Lower lobe of right lung (tissue), 2 donors: ENCODE results near the gene RPS27A. TPM values are rescaled to one million over a fixed set of nuclear protein-coding genes. Genes with fewer than 3 reads are reported as not detected.
"Not testable (repeated sequence)": the region's sequence is repeated elsewhere in the genome, so short reads cannot be mapped to it uniquely, and the experiment has no call there.

Source experiments
- ATAC-seq, 2 donors: fragments of 200-7000 bp; cut with Tn5 transposase; one replicate each; pipeline ENCODE4 v1.9.1; 2020 to 2022; ENCODE audit warnings: mild to moderate bottlenecking in 2 of 2, moderate library complexity in 2 of 2
- DNase-seq: peaks from one replicate; pipeline ENCODE4 v3.0.0-alpha.2; 2020
- H3K27ac ChIP-seq: fragments of 200-600 bp; one replicate; pipeline ENCODE4 v1.8.0; 2022
- H3K27me3 ChIP-seq: fragments of 200-600 bp; one replicate; pipeline ENCODE4 v1.8.0; 2022; ENCODE audit warnings: low read depth
- H3K36me3 ChIP-seq: fragments of 200-600 bp; one replicate; pipeline ENCODE4 v1.8.0; 2022; ENCODE audit warnings: mild to moderate bottlenecking
- H3K4me1 ChIP-seq: fragments of 200-600 bp; one replicate; pipeline ENCODE4 v1.8.0; 2022
- H3K4me3 ChIP-seq: fragments of 200-600 bp; one replicate; pipeline ENCODE4 v1.8.0; 2022; ENCODE audit warnings: mild to moderate bottlenecking
- H3K9me3 ChIP-seq: fragments of 200-600 bp; one replicate; pipeline ENCODE4 v1.8.0; 2022
- intact Hi-C: fragments of 100-400 bp; cut with DNase I; formaldehyde crosslinking; loops from one replicate; pipeline ENCODE4 v1.11.0; 2022
- total RNA-seq: library from RNA; stranded (reverse); fragmentation: NEBNext Ultra II Directional; extraction: Animal tissue kit (Norgen Biotek cat#: 25700); gene quantifications from one replicate; pipeline ENCODE4 v1.2.1, GENCODE V29; 2021
- TF ChIP-seq, protein P1 (sequence below): fragments of 200-600 bp; IDR thresholded peaks from one replicate; pipeline ENCODE4 v1.8.0; 2022; ENCODE audit warnings: antibody characterized with exemption, mild to moderate bottlenecking
- donor health status: DM: no; HTN: yes; CAD: no; lungs with severe emphysema.

The RPS27A gene
- total RNA-seq, 1 donor from 2014 or later = 736 TPM

DNA sequence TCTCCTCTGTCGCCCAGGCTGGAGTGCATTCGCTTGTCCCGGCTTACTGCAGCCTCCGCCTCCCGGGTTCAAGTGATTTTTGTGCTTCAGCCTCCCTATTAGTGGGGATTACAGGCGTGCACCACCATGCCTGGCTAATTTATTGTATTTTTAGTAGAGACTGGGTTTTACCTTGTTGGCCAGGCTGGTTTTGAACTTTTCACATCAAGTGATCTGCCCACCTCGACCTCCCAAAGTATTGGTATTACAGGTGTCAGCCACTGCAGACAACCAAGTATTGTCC lies 1.1 kb downstream of the RPS27A start:
- peaks cover 51% of the 10 kb centered on the region for H3K36me3 ChIP-seq
- intact Hi-C loops = no loop called here
- H3K4me1 ChIP-seq = peaks cover 31% of the 10 kb centered on the region
- no peak for DNase-seq
- ATAC-seq = no peak
- peak overlapping the region; percentile 95 for H3K4me3 ChIP-seq
- no peaks in the 10 kb centered on the region for H3K27me3 ChIP-seq
- TF ChIP-seq, protein P1, sequence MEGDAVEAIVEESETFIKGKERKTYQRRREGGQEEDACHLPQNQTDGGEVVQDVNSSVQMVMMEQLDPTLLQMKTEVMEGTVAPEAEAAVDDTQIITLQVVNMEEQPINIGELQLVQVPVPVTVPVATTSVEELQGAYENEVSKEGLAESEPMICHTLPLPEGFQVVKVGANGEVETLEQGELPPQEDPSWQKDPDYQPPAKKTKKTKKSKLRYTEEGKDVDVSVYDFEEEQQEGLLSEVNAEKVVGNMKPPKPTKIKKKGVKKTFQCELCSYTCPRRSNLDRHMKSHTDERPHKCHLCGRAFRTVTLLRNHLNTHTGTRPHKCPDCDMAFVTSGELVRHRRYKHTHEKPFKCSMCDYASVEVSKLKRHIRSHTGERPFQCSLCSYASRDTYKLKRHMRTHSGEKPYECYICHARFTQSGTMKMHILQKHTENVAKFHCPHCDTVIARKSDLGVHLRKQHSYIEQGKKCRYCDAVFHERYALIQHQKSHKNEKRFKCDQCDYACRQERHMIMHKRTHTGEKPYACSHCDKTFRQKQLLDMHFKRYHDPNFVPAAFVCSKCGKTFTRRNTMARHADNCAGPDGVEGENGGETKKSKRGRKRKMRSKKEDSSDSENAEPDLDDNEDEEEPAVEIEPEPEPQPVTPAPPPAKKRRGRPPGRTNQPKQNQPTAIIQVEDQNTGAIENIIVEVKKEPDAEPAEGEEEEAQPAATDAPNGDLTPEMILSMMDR = no peak
- H3K9me3 ChIP-seq = no peaks in the 10 kb centered on the region
- peak overlapping the region; percentile 91 for H3K27ac ChIP-seq

DNA sequence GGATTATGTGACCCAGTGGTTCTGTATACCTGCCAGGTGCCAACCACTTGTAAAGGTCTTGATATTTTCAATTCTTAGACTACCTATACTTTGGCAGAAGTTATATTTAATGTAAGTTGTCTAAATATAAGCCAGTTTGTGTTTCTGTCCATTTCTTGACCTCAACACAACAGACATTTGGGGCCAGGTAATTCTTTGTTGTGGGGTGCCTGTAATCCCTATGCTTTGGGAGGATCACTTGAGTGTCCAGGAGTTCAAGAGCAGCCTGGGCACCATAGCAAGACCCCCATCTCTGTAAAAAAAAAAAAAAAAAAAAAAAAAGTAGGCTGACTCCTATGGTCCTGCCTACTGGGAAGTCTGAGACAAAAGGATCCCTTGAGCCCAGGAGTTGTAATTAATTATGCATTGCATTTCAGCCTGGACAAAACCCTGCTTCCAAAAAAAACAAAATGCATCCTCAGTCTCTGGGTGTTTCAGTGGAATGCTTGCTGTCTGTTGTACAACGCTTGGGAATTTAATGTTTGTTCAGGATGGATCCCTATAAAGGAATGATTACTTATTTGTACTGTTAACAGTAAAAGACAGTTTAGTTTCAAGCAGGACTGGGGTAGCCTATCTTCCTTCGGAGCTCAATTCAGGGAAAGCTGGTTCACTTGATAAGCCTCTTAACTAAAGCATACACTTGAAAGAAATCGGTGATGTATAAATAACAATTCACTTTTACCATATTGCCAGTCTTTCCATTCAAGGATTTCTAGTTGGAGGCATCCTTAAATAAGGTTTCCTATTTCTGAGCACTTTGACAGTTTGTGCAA lies 3.4 kb downstream of the RPS27A start:
- Histone ChIP-seq H3K27ac (no peak overlapping the region), H3K4me3 (no peak overlapping the region), H3K9me3 (no peaks in the 10 kb centered on the region), H3K27me3 (no peaks in the 10 kb centered on the region), H3K36me3 (peaks cover 64% of the 10 kb centered on the region), H3K4me1 (peaks cover 28% of the 10 kb centered on the region)
- DNase-seq = no peak
- TF ChIP-seq, protein P1 = no peak
- intact Hi-C loops = no loop called here
- no peak for ATAC-seq

GRCh38 chr2:55236992-55237543 lies 4.6 kb downstream of the RPS27A start:
- DNase-seq (no peak), ATAC-seq (no peak)
- Histone ChIP-seq H3K9me3 (no peaks in the 10 kb centered on the region), H3K27me3 (no peaks in the 10 kb centered on the region), H3K36me3 (peaks cover 69% of the 10 kb centered on the region), H3K4me1 (peaks cover 22% of the 10 kb centered on the region), H3K4me3 (no peak overlapping the region), H3K27ac (no peak overlapping the region)
- TF ChIP-seq, protein P1 = no peak
- intact Hi-C loops = no loop called here

DNA sequence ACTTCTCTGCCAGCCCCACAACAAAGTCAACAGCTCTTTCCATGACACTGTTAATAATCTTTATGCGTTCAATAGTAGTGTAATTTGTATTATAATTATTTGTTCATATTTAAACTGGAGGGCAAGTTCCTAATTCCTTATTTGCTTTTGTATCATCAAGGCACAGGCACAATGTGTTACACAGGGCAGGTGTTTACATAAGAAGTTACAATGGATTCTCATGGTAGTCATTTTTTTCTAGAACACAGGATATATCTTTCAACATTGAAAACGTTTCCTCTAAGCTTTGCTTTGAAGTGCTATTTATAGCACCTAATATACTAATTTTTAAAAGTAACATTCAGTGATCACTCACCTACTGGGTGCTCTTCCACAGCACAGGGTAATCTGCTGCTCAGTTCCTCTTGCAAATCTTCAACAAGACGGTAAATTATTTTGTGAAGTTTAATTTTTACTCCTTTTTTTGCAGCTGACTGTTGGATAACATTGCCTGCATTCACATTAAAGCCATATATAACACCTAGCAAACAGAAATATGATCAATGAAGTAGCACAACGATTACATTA lies 7.3 kb downstream of the RPS27A start:
- Histone ChIP-seq H3K9me3 (no peaks in the 10 kb centered on the region), H3K36me3 (peaks cover 84% of the 10 kb centered on the region), H3K4me3 (no peak overlapping the region), H3K4me1 (peaks cover 6% of the 10 kb centered on the region), H3K27ac (no peak overlapping the region), H3K27me3 (no peaks in the 10 kb centered on the region)
- ATAC-seq (no peak), DNase-seq (no peak)
- TF ChIP-seq, protein P1 = no peak
- intact Hi-C loops = no loop called here

DNA sequence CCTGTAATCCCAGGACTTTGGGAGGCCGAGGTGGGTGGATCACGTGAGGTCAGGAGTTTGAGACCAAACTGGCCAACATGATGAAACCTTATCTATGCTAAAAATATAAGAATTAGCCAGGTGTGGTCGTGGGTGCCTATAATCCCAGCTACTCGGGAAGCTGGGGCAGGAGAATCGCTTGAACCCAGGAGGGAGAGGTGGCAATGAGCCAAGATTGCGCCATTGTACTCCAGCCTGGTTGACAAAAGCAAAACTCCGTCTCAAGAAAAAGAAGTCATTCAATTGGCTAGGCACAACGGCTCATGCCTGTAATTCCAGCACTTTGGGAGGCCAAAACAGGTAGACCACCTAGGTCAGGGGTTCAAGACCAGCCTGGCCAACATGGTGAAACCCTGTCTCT lies 9.1 kb downstream of the RPS27A start:
- intact Hi-C loops = not testable (repeated sequence)

GRCh38 chr2:55242617-55243016 lies 10.1 kb downstream of the RPS27A start:
- H3K27ac ChIP-seq = no peak overlapping the region
- intact Hi-C loops = no loop called here
- peaks cover 82% of the 10 kb centered on the region for H3K36me3 ChIP-seq
- no peaks in the 10 kb centered on the region for H3K4me1 ChIP-seq
- no peaks in the 10 kb centered on the region for H3K27me3 ChIP-seq
- ATAC-seq (no peak), DNase-seq (no peak)
- H3K4me3 ChIP-seq = no peak overlapping the region
- TF ChIP-seq, protein P1 = no peak
- H3K9me3 ChIP-seq = no peaks in the 10 kb centered on the region

More for the DNA sequence above, 9.1 kb downstream of the RPS27A start:
- not testable (repeated sequence) for H3K4me1 ChIP-seq, H3K27me3 ChIP-seq, H3K4me3 ChIP-seq, H3K9me3 ChIP-seq, ATAC-seq, DNase-seq, H3K27ac ChIP-seq
- peaks cover 84% of the 10 kb centered on the region for H3K36me3 ChIP-seq
